Endothelial cell of umbilical vein (primary cell): ENCODE results near the gene TLR8.

Source experiments
- EZH2 ChIP-seq: IDR thresholded peaks from 2 replicates; pipeline ENCODE4 v1.6.1; 2012; ENCODE audit warnings: borderline replicate concordance, low read depth, mild to moderate bottlenecking, moderate library complexity, low read length, inconsistent platforms; ENCODE audit not compliant: severe bottlenecking
- TF ChIP-seq, protein P1 (sequence below), 2 donors: IDR thresholded peaks; 1 replicate in 1 of 2; 2 replicates in 1 of 2; pipeline ENCODE4 v1.5.1; 2011; ENCODE audit warnings: low read length in 2 of 2, mild to moderate bottlenecking in 2 of 2, moderate library complexity in 2 of 2, control low read depth in 1 of 2, inconsistent platforms in 1 of 2, low read depth in 1 of 2; ENCODE audit not compliant: insufficient read depth in 1 of 2; ENCODE audit errors: extremely low read depth in 1 of 2

- no peak for TF ChIP-seq EZH2
- TF ChIP-seq, protein P1, sequence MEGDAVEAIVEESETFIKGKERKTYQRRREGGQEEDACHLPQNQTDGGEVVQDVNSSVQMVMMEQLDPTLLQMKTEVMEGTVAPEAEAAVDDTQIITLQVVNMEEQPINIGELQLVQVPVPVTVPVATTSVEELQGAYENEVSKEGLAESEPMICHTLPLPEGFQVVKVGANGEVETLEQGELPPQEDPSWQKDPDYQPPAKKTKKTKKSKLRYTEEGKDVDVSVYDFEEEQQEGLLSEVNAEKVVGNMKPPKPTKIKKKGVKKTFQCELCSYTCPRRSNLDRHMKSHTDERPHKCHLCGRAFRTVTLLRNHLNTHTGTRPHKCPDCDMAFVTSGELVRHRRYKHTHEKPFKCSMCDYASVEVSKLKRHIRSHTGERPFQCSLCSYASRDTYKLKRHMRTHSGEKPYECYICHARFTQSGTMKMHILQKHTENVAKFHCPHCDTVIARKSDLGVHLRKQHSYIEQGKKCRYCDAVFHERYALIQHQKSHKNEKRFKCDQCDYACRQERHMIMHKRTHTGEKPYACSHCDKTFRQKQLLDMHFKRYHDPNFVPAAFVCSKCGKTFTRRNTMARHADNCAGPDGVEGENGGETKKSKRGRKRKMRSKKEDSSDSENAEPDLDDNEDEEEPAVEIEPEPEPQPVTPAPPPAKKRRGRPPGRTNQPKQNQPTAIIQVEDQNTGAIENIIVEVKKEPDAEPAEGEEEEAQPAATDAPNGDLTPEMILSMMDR (IDR thresholded peaks at IDR 0.05; ENCODE audit: extremely low read depth in 1 of 2, insufficient read depth in 1 of 2, low read depth in 1 of 2, low read length in 2 of 2), result no peak
These were observed 33.7 kb upstream of the TLR8 start for GRCh38 chrX:12872741-12873140.
